Adrenal gland (tissue), 5 donors: ENCODE data around the gene PPP2R2C.

Experiments
- CTCF ChIP-seq, 6 experiments: fragments of 450-650 bp in 4 of 6; fragments of 200-600 bp in 2 of 6; sonication (generic) in 1 of 6; IDR thresholded peaks; 1 replicate in 5 of 6; 2 replicates in 1 of 6; pipeline versions ENCODE4 v1.5.1 to v1.8.0; 2016 to 2021; ENCODE audit warnings: antibody characterized with exemption in 6 of 6, mild to moderate bottlenecking in 2 of 6, moderate library complexity in 1 of 6
- POLR2A ChIP-seq, 2 donors: fragments of 450-650 bp; IDR thresholded peaks; one replicate each; pipeline ENCODE4 v1.6.1; 2017; ENCODE audit warnings: antibody characterized with exemption in 2 of 2, mild to moderate bottlenecking in 2 of 2, moderate library complexity in 1 of 2
- donor health status: DM: no; HTN: no; CAD: no.

- TF ChIP-seq CTCF (IDR thresholded peaks at IDR 0.05) (no peak), POLR2A (IDR thresholded peaks at IDR 0.05) (no peak)
These were observed 190.1 kb downstream of the PPP2R2C start for GRCh38 chr4:6282314-6282771.
